Measurements from ENCODE around the gene ZNF318. TPM values are rescaled to one million over a fixed set of nuclear protein-coding genes. Genes with fewer than 3 reads are reported as not detected.

The ZNF318 gene
- total and polyA plus RNA-seq, 2 donors (not counting 3 experiments of a cell fraction or from before 2014, with no cell fraction given), result 7.1 to 13.6 TPM

DNA sequence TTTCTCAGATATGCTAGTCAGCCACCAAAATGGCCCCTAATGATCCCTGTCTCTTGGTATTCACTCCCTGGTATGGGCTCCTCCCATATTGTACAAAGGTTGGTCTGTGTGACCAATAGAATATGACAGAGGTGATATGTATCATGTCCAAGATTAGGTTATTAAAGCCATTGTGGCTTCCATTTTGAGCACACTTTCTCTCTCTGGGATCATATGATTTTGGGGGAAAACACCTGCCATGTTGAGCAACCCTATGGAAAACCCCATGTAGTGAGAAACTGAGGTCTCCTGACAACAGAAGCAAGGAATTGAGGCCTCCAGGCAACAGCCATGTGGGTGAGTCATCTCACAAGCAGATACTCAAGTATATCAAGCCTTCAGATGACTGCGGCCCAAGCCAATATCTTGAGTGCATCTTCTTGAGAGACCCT lies 7.1 kb upstream of the ZNF318 start:
- Histone ChIP-seq H3K9me1 (replicated peaks; ENCODE audit: control insufficient read depth, extremely low read depth, insufficient read depth, low read length) (no peaks in the 10 kb centered on the region), H3K9ac (replicated peaks; ENCODE audit: extremely low read depth, insufficient read depth, low read length) (no peak overlapping the region), H3K4me2 (ENCODE audit: insufficient read depth, low read length) (no peak overlapping the region), H4K20me1 (replicated peaks; ENCODE audit: control insufficient read depth, extremely low read depth, insufficient read depth, low read length) (no peaks in the 10 kb centered on the region), H2AFZ (ENCODE audit: low read depth, low read length) (no peak overlapping the region), H3K79me2 (ENCODE audit: control insufficient read depth, insufficient read depth, low read length) (no peaks in the 10 kb centered on the region), H3K4me1 (ENCODE audit: control insufficient read depth, extremely low read depth, insufficient read depth, low read length) (no peaks in the 10 kb centered on the region), H3K36me3 (ENCODE audit: control insufficient read depth in 2 of 2, extremely low read depth in 1 of 2, insufficient read depth in 2 of 2, low read length in 2 of 2) (no peaks in the 10 kb centered on the region), H3K4me3 (replicated peaks in 1 of 3; ENCODE audit: insufficient read depth in 1 of 3, low read depth in 1 of 3, low read length in 3 of 3) (no peak overlapping the region), H3K27me3 (ENCODE audit: control insufficient read depth in 2 of 2, insufficient read depth in 2 of 2, low read length in 2 of 2) (peaks cover 7% of the 10 kb centered on the region in 2 experiments), H3K9me3 (replicated peaks; ENCODE audit: control insufficient read depth, insufficient read depth, low read length) (no peaks in the 10 kb centered on the region), H3K27ac (ENCODE audit: insufficient read depth, low read depth, low read length) (no peak overlapping the region)
- no TSS peak for BruUV-seq (replicated peaks)
- dilution Hi-C loops (cut with MboI; ENCODE audit: extremely low pct_ligation_motif_present, low sequenced_read_pairs), result no loop called here
- CTCF ChIA-PET, result interaction anchor here (1.5 kb wide), 1 partner anchor 233 kb away, joined by 3 read pairs; no protein-coding TSS in a partner anchor
- DNase-seq (ENCODE audit: low read depth, low spot score) (no peak), FAIRE-seq (no peak)
- TF ChIP-seq, protein P1, sequence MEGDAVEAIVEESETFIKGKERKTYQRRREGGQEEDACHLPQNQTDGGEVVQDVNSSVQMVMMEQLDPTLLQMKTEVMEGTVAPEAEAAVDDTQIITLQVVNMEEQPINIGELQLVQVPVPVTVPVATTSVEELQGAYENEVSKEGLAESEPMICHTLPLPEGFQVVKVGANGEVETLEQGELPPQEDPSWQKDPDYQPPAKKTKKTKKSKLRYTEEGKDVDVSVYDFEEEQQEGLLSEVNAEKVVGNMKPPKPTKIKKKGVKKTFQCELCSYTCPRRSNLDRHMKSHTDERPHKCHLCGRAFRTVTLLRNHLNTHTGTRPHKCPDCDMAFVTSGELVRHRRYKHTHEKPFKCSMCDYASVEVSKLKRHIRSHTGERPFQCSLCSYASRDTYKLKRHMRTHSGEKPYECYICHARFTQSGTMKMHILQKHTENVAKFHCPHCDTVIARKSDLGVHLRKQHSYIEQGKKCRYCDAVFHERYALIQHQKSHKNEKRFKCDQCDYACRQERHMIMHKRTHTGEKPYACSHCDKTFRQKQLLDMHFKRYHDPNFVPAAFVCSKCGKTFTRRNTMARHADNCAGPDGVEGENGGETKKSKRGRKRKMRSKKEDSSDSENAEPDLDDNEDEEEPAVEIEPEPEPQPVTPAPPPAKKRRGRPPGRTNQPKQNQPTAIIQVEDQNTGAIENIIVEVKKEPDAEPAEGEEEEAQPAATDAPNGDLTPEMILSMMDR (IDR thresholded peaks at IDR 0.05; ENCODE audit: extremely low read depth in 1 of 2, insufficient read depth in 1 of 2, low read depth in 1 of 2, low read length in 2 of 2), result no peak
- TF ChIP-seq GATA2 (IDR thresholded peaks at IDR 0.05; ENCODE audit: insufficient read depth, insufficient read length, low read depth, low read length) (no peak), JUN (IDR thresholded peaks at IDR 0.05; ENCODE audit: borderline replicate concordance, insufficient read depth, insufficient read length, low read depth) (no peak), FOS (IDR thresholded peaks at IDR 0.05; ENCODE audit: borderline replicate concordance, insufficient read depth, low read length) (no peak), POLR2A (IDR thresholded peaks at IDR 0.05; ENCODE audit: low read depth, low read length) (no peak), POLR2AphosphoS5 (IDR thresholded peaks at IDR 0.05; ENCODE audit: insufficient read depth, low read depth, low read length) (no peak), MYC (IDR thresholded peaks at IDR 0.05; ENCODE audit: low read depth, low read length) (no peak), EZH2 (IDR thresholded peaks at IDR 0.05; ENCODE audit: borderline replicate concordance, low read depth, low read length, severe bottlenecking) (no peak)
- TF ChIP-seq, protein P2, sequence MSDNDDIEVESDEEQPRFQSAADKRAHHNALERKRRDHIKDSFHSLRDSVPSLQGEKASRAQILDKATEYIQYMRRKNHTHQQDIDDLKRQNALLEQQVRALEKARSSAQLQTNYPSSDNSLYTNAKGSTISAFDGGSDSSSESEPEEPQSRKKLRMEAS (IDR thresholded peaks at IDR 0.05; ENCODE audit: insufficient read depth, insufficient read length), result no peak
- intact Hi-C loops (cut with micrococcal nuclease), result no loop called here
- POLR2A ChIA-PET, result no interaction called here
